WTC11 (cell line): ENCODE measurements around the gene CER1. TPM values are rescaled to one million over a fixed set of nuclear protein-coding genes. Genes with fewer than 3 reads are reported as not detected.

Experiments used
- ATAC-seq: fragments of 200-7000 bp; cut with Tn5 transposase; 2 replicates; pipeline ENCODE4 v1.10.0; 2021; ENCODE audit warnings: mild to moderate bottlenecking, moderate library complexity
- CTCF ChIA-PET: fragments of 300-600 bp; sonication (Branson Sonifier 250); formaldehyde crosslinking; loops from one replicate; lab custom pipeline; 2021; ENCODE audit warnings: antibody characterized with exemption; lab: Charles Lee
- POLR2A ChIA-PET: fragments of 350-600 bp; sonication (Branson Sonifier 250); formaldehyde crosslinking; loops from one replicate; lab custom pipeline; 2021; ENCODE audit warnings: antibody characterized with exemption; lab: Charles Lee
- DNase-seq: peaks from one replicate; pipeline ENCODE4 v3.0.0; 2021; ENCODE audit warnings: low spot score
- H3K27ac Mint-ChIP-seq: 2 replicates; pipeline ENCODE4 v1.8.0; 2021; ENCODE audit warnings: mixed read lengths
- H3K27me3 Mint-ChIP-seq: 2 replicates; pipeline ENCODE4 v1.8.0; 2021; ENCODE audit warnings: low read depth, mild to moderate bottlenecking, moderate library complexity, mixed read lengths
- H3K36me3 Mint-ChIP-seq: 2 replicates; pipeline ENCODE4 v1.8.0; 2021; ENCODE audit warnings: mixed read lengths
- H3K4me1 Mint-ChIP-seq: 2 replicates; pipeline ENCODE4 v1.8.0; 2022; ENCODE audit warnings: mixed read lengths
- H3K4me3 Mint-ChIP-seq: 2 replicates; pipeline ENCODE4 v1.8.0; 2021; ENCODE audit warnings: mild to moderate bottlenecking, moderate library complexity, mixed read lengths
- H3K9me3 Mint-ChIP-seq: 2 replicates; pipeline ENCODE4 v1.8.0; 2021; ENCODE audit warnings: mixed read lengths
- ELF4 ChIP-seq: sonication (generic); formaldehyde crosslinking; IDR thresholded peaks from 2 replicates; pipeline ENCODE4 v1.8.1; 2022; ENCODE audit warnings: low read depth, mild to moderate bottlenecking, moderate library complexity, missing genetic modification reagents
- EMX1 ChIP-seq: fragments of 250-450 bp; sonication (Bioruptor Pico); IDR thresholded peaks from 2 replicates; pipeline ENCODE4 v1.8.0; 2021; ENCODE audit warnings: mild to moderate bottlenecking
- ESRRA ChIP-seq: sonication (generic); formaldehyde crosslinking; IDR thresholded peaks from 2 replicates; pipeline ENCODE4 v1.8.1; 2022; ENCODE audit warnings: mild to moderate bottlenecking, missing genetic modification reagents, borderline replicate concordance
- ETV6 ChIP-seq: sonication (generic); formaldehyde crosslinking; IDR thresholded peaks from 2 replicates; pipeline ENCODE4 v1.8.1; 2022; ENCODE audit warnings: mild to moderate bottlenecking, missing genetic modification reagents
- GRHL2 ChIP-seq: fragments of 250-450 bp; sonication (Bioruptor Pico); IDR thresholded peaks from 2 replicates; pipeline ENCODE4 v1.8.0; 2022; ENCODE audit warnings: mild to moderate bottlenecking, moderate library complexity; ENCODE audit not compliant: insufficient replicate concordance, severe bottlenecking
- IRF2 ChIP-seq: sonication (generic); formaldehyde crosslinking; IDR thresholded peaks from 2 replicates; pipeline ENCODE4 v1.8.0; 2022; ENCODE audit warnings: low read depth, missing genetic modification reagents, borderline replicate concordance
- JUN ChIP-seq: sonication (generic); formaldehyde crosslinking; IDR thresholded peaks from 2 replicates; pipeline ENCODE4 v1.8.0; 2023; ENCODE audit warnings: mild to moderate bottlenecking, missing genetic modification reagents
- NFE2L1 ChIP-seq: sonication (generic); formaldehyde crosslinking; IDR thresholded peaks from 2 replicates; pipeline ENCODE4 v1.8.1; 2023; ENCODE audit warnings: missing genetic modification reagents
- PREB ChIP-seq: sonication (generic); formaldehyde crosslinking; IDR thresholded peaks from 2 replicates; pipeline ENCODE4 v1.8.1; 2022; ENCODE audit warnings: mild to moderate bottlenecking, missing genetic modification reagents, moderate library complexity, borderline replicate concordance
- SMAD3 ChIP-seq: sonication (generic); formaldehyde crosslinking; IDR thresholded peaks from 2 replicates; pipeline ENCODE4 v1.8.0; 2022; ENCODE audit warnings: missing genetic modification reagents, mild to moderate bottlenecking, borderline replicate concordance
- SMAD4 ChIP-seq: sonication (generic); formaldehyde crosslinking; IDR thresholded peaks from 2 replicates; pipeline ENCODE4 v1.8.0; 2022; ENCODE audit warnings: mild to moderate bottlenecking, missing genetic modification reagents
- SP1 ChIP-seq: sonication (generic); formaldehyde crosslinking; conservative IDR thresholded peaks from 2 replicates; pipeline ENCODE4 v1.8.1; 2022; ENCODE audit warnings: missing genetic modification reagents
- USF1 ChIP-seq: sonication (generic); formaldehyde crosslinking; IDR thresholded peaks from 2 replicates; pipeline ENCODE4 v1.8.0; 2022; ENCODE audit warnings: mild to moderate bottlenecking, missing genetic modification reagents
- ZNF219 ChIP-seq: sonication (generic); formaldehyde crosslinking; IDR thresholded peaks from 2 replicates; pipeline ENCODE4 v1.8.0; 2023; ENCODE audit warnings: missing genetic modification reagents, mild to moderate bottlenecking, borderline replicate concordance
- ZNF263 ChIP-seq: sonication (generic); formaldehyde crosslinking; IDR thresholded peaks from 2 replicates; pipeline ENCODE4 v1.8.1; 2022; ENCODE audit warnings: low read depth, mild to moderate bottlenecking, moderate library complexity, missing genetic modification reagents
- ZNF423 ChIP-seq: fragments of 250-450 bp; sonication (Bioruptor Pico); IDR thresholded peaks from 2 replicates; pipeline ENCODE4 v2.1.2; 2022; ENCODE audit warnings: mild to moderate bottlenecking, moderate library complexity
- total RNA-seq: library from RNA; stranded (reverse); gene quantifications from 3 replicates; pipeline ENCODE4 v1.2.3, GENCODE V29; 2021
- TF ChIP-seq, protein P1 (sequence below): sonication (generic); formaldehyde crosslinking; IDR thresholded peaks from 2 replicates; pipeline ENCODE4 v1.8.0; 2023; ENCODE audit warnings: missing genetic modification reagents, mild to moderate bottlenecking, borderline replicate concordance
- TF ChIP-seq, protein P2 (sequence below): sonication (generic); formaldehyde crosslinking; IDR thresholded peaks from 2 replicates; pipeline ENCODE4 v1.8.1; 2023; ENCODE audit warnings: mild to moderate bottlenecking, missing genetic modification reagents
- TF ChIP-seq, protein P3 (sequence below): sonication (generic); formaldehyde crosslinking; IDR thresholded peaks from 2 replicates; pipeline ENCODE4 v1.8.1; 2022; ENCODE audit warnings: missing genetic modification reagents, borderline replicate concordance

Gene CER1
- total RNA-seq, 1 experiment from 2014 or later: 2.4 TPM

- POLR2A ChIA-PET: no interaction called here
- CTCF ChIA-PET: no interaction called here
- H3K4me1 Mint-ChIP-seq: no peaks in the 10 kb centered on the region
- no peak for TF ChIP-seq NFE2L1 (CRISPR knock-in tag)
- no peak for TF ChIP-seq EMX1 (CRISPR knock-in tag)
- TF ChIP-seq, protein P1, sequence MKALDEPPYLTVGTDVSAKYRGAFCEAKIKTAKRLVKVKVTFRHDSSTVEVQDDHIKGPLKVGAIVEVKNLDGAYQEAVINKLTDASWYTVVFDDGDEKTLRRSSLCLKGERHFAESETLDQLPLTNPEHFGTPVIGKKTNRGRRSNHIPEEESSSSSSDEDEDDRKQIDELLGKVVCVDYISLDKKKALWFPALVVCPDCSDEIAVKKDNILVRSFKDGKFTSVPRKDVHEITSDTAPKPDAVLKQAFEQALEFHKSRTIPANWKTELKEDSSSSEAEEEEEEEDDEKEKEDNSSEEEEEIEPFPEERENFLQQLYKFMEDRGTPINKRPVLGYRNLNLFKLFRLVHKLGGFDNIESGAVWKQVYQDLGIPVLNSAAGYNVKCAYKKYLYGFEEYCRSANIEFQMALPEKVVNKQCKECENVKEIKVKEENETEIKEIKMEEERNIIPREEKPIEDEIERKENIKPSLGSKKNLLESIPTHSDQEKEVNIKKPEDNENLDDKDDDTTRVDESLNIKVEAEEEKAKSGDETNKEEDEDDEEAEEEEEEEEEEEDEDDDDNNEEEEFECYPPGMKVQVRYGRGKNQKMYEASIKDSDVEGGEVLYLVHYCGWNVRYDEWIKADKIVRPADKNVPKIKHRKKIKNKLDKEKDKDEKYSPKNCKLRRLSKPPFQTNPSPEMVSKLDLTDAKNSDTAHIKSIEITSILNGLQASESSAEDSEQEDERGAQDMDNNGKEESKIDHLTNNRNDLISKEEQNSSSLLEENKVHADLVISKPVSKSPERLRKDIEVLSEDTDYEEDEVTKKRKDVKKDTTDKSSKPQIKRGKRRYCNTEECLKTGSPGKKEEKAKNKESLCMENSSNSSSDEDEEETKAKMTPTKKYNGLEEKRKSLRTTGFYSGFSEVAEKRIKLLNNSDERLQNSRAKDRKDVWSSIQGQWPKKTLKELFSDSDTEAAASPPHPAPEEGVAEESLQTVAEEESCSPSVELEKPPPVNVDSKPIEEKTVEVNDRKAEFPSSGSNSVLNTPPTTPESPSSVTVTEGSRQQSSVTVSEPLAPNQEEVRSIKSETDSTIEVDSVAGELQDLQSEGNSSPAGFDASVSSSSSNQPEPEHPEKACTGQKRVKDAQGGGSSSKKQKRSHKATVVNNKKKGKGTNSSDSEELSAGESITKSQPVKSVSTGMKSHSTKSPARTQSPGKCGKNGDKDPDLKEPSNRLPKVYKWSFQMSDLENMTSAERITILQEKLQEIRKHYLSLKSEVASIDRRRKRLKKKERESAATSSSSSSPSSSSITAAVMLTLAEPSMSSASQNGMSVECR: no peak
- TF ChIP-seq SMAD4 (CRISPR knock-in tag): no peak
- no peak for TF ChIP-seq ZNF219 (CRISPR knock-in tag)
- TF ChIP-seq, protein P2, sequence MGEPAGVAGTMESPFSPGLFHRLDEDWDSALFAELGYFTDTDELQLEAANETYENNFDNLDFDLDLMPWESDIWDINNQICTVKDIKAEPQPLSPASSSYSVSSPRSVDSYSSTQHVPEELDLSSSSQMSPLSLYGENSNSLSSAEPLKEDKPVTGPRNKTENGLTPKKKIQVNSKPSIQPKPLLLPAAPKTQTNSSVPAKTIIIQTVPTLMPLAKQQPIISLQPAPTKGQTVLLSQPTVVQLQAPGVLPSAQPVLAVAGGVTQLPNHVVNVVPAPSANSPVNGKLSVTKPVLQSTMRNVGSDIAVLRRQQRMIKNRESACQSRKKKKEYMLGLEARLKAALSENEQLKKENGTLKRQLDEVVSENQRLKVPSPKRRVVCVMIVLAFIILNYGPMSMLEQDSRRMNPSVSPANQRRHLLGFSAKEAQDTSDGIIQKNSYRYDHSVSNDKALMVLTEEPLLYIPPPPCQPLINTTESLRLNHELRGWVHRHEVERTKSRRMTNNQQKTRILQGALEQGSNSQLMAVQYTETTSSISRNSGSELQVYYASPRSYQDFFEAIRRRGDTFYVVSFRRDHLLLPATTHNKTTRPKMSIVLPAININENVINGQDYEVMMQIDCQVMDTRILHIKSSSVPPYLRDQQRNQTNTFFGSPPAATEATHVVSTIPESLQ (CRISPR knock-in tag): no peak
- TF ChIP-seq ETV6 (CRISPR knock-in tag): no peak
- TF ChIP-seq GRHL2 (CRISPR knock-in tag): no peak
- H3K36me3 Mint-ChIP-seq: no peaks in the 10 kb centered on the region
- H3K27ac Mint-ChIP-seq: no peak overlapping the region
- H3K27me3 Mint-ChIP-seq: peaks cover 66% of the 10 kb centered on the region
- H3K9me3 Mint-ChIP-seq: no peaks in the 10 kb centered on the region
- H3K4me3 Mint-ChIP-seq: no peak overlapping the region
- DNase-seq (no peak), ATAC-seq (no peak)
Observed at GRCh38 chr9:14733133-14733532, 10.6 kb upstream of the CER1 start.

- CTCF ChIA-PET: no interaction called here
Observed at GRCh38 chr9:14731294-14731981, 8.9 kb upstream of the CER1 start.

DNA sequence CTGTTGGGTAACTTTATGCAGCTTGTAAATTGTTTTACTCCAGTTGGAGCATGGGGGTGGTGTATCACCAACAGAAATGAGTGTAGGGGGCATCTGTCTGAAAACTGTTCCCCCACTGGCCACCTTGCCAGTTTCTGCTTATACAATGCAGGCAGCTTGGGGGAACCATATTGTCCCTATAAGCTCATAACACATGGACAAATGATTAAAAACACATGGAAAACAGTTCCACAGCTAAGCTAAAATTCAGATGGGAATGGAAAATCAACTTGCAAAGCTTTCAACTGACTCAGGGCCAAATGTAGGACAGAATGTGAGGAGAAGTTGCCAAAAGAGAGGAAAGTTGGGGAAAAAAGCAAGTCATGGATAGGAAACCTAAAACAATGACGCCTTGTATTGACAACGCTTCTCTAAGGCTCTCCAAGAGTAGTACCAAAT is 7.9 kb upstream of the CER1 start:
- CTCF ChIA-PET: no interaction called here
- H3K27ac Mint-ChIP-seq: no peak overlapping the region
- TF ChIP-seq JUN (no peak), ELF4 (CRISPR knock-in tag) (no peak), PREB (CRISPR knock-in tag) (no peak), IRF2 (CRISPR knock-in tag) (no peak), USF1 (CRISPR knock-in tag) (no peak), SP1 (CRISPR knock-in tag) (no peak), ZNF263 (no peak), ESRRA (no peak), EMX1 (CRISPR knock-in tag) (no peak), ZNF423 (CRISPR knock-in tag) (no peak), SMAD4 (CRISPR knock-in tag) (no peak)
- TF ChIP-seq, protein P3, sequence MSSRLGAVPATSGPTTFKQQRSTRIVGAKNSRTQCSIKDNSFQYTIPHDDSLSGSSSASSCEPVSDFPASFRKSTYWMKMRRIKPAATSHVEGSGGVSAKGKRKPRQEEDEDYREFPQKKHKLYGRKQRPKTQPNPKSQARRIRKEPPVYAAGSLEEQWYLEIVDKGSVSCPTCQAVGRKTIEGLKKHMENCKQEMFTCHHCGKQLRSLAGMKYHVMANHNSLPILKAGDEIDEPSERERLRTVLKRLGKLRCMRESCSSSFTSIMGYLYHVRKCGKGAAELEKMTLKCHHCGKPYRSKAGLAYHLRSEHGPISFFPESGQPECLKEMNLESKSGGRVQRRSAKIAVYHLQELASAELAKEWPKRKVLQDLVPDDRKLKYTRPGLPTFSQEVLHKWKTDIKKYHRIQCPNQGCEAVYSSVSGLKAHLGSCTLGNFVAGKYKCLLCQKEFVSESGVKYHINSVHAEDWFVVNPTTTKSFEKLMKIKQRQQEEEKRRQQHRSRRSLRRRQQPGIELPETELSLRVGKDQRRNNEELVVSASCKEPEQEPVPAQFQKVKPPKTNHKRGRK: no peak

More at GRCh38 chr9:14731294-14731981, 8.9 kb upstream of the CER1 start:
- H3K4me3 Mint-ChIP-seq: no peak overlapping the region
- H3K9me3 Mint-ChIP-seq: no peaks in the 10 kb centered on the region
- no peaks in the 10 kb centered on the region for H3K4me1 Mint-ChIP-seq
- DNase-seq (no peak), ATAC-seq (no peak)
- no peak overlapping the region for H3K27ac Mint-ChIP-seq
- peaks cover 79% of the 10 kb centered on the region for H3K27me3 Mint-ChIP-seq
- POLR2A ChIA-PET: no interaction called here
- H3K36me3 Mint-ChIP-seq: no peaks in the 10 kb centered on the region
- TF ChIP-seq GRHL2 (CRISPR knock-in tag) (no peak), SMAD3 (CRISPR knock-in tag) (no peak), PREB (CRISPR knock-in tag) (no peak)

More for the DNA sequence above, 7.9 kb upstream of the CER1 start:
- no peak for ATAC-seq
- POLR2A ChIA-PET: no interaction called here
- no peaks in the 10 kb centered on the region for H3K4me1 Mint-ChIP-seq
- H3K27me3 Mint-ChIP-seq: peaks cover 83% of the 10 kb centered on the region
- H3K36me3 Mint-ChIP-seq: no peaks in the 10 kb centered on the region
- DNase-seq: no peak
- H3K9me3 Mint-ChIP-seq: no peaks in the 10 kb centered on the region
- H3K4me3 Mint-ChIP-seq: no peak overlapping the region
